ENCODE data around the gene RAB22A. TPM values are rescaled to one million over a fixed set of nuclear protein-coding genes. Genes with fewer than 3 reads are reported as not detected.

RAB22A gene
- total RNA-seq, 1 donor from 2014 or later = 7.9 TPM

- H3K9me3 ChIP-seq (ENCODE audit: low read depth) = no peaks in the 10 kb centered on the region
- no peaks in the 10 kb centered on the region for H3K79me2 ChIP-seq (ENCODE audit: low read depth)
- Mint-ChIP-seq H3K27ac (peak overlapping the region; percentile 10), H3K9me3 (peaks cover 8% of the 10 kb centered on the region), H3K4me3 (no peak overlapping the region), H3K27me3 (ENCODE audit: insufficient read depth, low read depth) (peaks cover 6% of the 10 kb centered on the region), H3K4me1 (peaks cover 36% of the 10 kb centered on the region), H3K36me3 (no peaks in the 10 kb centered on the region)
- TF ChIP-seq EZH2 (IDR thresholded peaks at IDR 0.05) (no peak), EZH2phosphoT487 (IDR thresholded peaks at IDR 0.05) (no peak), CTCF (IDR thresholded peaks at IDR 0.05) (no peak)
- no peaks in the 10 kb centered on the region for H3K36me3 ChIP-seq
- no peak overlapping the region for H3K27ac ChIP-seq
- H3K9ac ChIP-seq = no peak overlapping the region
- H2AFZ ChIP-seq (replicated peaks) = peak overlapping the region; percentile 12
- peaks cover 32% of the 10 kb centered on the region for H3F3A ChIP-seq (ENCODE audit: low read depth)
- no peaks in the 10 kb centered on the region for H4K20me1 ChIP-seq (ENCODE audit: low read depth)
- no peak overlapping the region for H3K4me3 ChIP-seq
- H3K4me1 ChIP-seq = peaks cover 34% of the 10 kb centered on the region
- no peak for DNase-seq (ENCODE audit: low spot score)
- H3K4me2 ChIP-seq = no peak overlapping the region
- no peaks in the 10 kb centered on the region for H3K27me3 ChIP-seq
These were observed 68.4 kb downstream of the RAB22A start for GRCh38 chr20:58377766-58378401.

- no peaks in the 10 kb centered on the region for H3K36me3 ChIP-seq
- H3K27me3 ChIP-seq = no peaks in the 10 kb centered on the region
- no peak overlapping the region for H2AFZ ChIP-seq (replicated peaks)
- peaks cover 28% of the 10 kb centered on the region for H3K4me1 ChIP-seq
- no peaks in the 10 kb centered on the region for H4K20me1 ChIP-seq (ENCODE audit: low read depth)
- Mint-ChIP-seq H3K4me1 (peaks cover 31% of the 10 kb centered on the region), H3K27ac (no peak overlapping the region), H3K27me3 (ENCODE audit: insufficient read depth, low read depth) (peaks cover 6% of the 10 kb centered on the region), H3K9me3 (peaks cover 8% of the 10 kb centered on the region), H3K4me3 (no peak overlapping the region), H3K36me3 (no peaks in the 10 kb centered on the region)
- no peak overlapping the region for H3K27ac ChIP-seq
- no peak overlapping the region for H3K4me2 ChIP-seq
- H3K9ac ChIP-seq = no peak overlapping the region
- TF ChIP-seq CTCF (IDR thresholded peaks at IDR 0.05) = peak; percentile 18
- no peak for TF ChIP-seq EZH2phosphoT487 (IDR thresholded peaks at IDR 0.05)
- no peak for TF ChIP-seq EZH2 (IDR thresholded peaks at IDR 0.05)
- H3K4me3 ChIP-seq = no peak overlapping the region
- no peaks in the 10 kb centered on the region for H3K79me2 ChIP-seq (ENCODE audit: low read depth)
- H3K9me3 ChIP-seq (ENCODE audit: low read depth) = no peaks in the 10 kb centered on the region
- H3F3A ChIP-seq (ENCODE audit: low read depth) = peaks cover 27% of the 10 kb centered on the region
- no peak for DNase-seq (ENCODE audit: low spot score)
These were observed 69.2 kb downstream of the RAB22A start for GRCh38 chr20:58378704-58379103.

- H3K27ac ChIP-seq = no peak overlapping the region
- peaks cover under 1% of the 10 kb centered on the region for H3K4me1 ChIP-seq
- no peak for DNase-seq (ENCODE audit: low spot score)
- no peak overlapping the region for H3K4me3 ChIP-seq
- H3K27me3 ChIP-seq = no peaks in the 10 kb centered on the region
- H3K9me3 ChIP-seq (ENCODE audit: low read depth) = no peaks in the 10 kb centered on the region
- no peak overlapping the region for H3K9ac ChIP-seq
- peaks cover 8% of the 10 kb centered on the region for H3K9me3 Mint-ChIP-seq
- no peaks in the 10 kb centered on the region for H4K20me1 ChIP-seq (ENCODE audit: low read depth)
- TF ChIP-seq EZH2phosphoT487 (IDR thresholded peaks at IDR 0.05) (no peak), CTCF (IDR thresholded peaks at IDR 0.05) (no peak), EZH2 (IDR thresholded peaks at IDR 0.05) (no peak)
- no peak overlapping the region for H3K4me2 ChIP-seq
- H3K27ac Mint-ChIP-seq = no peak overlapping the region
- peaks cover 5% of the 10 kb centered on the region for H3F3A ChIP-seq (ENCODE audit: low read depth)
- no peak overlapping the region for H3K4me3 Mint-ChIP-seq
- no peaks in the 10 kb centered on the region for H3K36me3 Mint-ChIP-seq
- no peaks in the 10 kb centered on the region for H3K79me2 ChIP-seq (ENCODE audit: low read depth)
- peaks cover 5% of the 10 kb centered on the region for H3K4me1 Mint-ChIP-seq
- H2AFZ ChIP-seq (replicated peaks) = no peak overlapping the region
- H3K27me3 Mint-ChIP-seq (ENCODE audit: insufficient read depth, low read depth) = peaks cover 7% of the 10 kb centered on the region
- no peaks in the 10 kb centered on the region for H3K36me3 ChIP-seq
These were observed 72.1 kb downstream of the RAB22A start for GRCh38 chr20:58381627-58382026.
